Prostate gland (tissue), 2 donors: Measurements from ENCODE around the gene CAMK2B.
"Not testable (repeated sequence)": the region's sequence is repeated elsewhere in the genome, so short reads cannot be mapped to it uniquely, and the experiment has no call there.

Experiments used
- CTCF ChIP-seq, 4 experiments: fragments of 200-600 bp in 2 of 4; fragments of 450-650 bp in 2 of 4; sonication (generic) in 2 of 4; IDR thresholded peaks; 1 replicate in 3 of 4; 2 replicates in 1 of 4; pipeline ENCODE4 v1.5.1; 2016 to 2019; ENCODE audit warnings: antibody characterized with exemption in 4 of 4, mild to moderate bottlenecking in 2 of 4, moderate library complexity in 2 of 4
- POLR2A ChIP-seq: fragments of 450-650 bp; IDR thresholded peaks from one replicate; pipeline ENCODE4 v1.6.1; 2016; ENCODE audit warnings: antibody characterized with exemption, mild to moderate bottlenecking
- POLR2AphosphoS5 ChIP-seq: sonication (generic); formaldehyde crosslinking; IDR thresholded peaks from one replicate; pipeline ENCODE4 v1.6.1; 2017; ENCODE audit warnings: antibody characterized with exemption

GRCh38 chr7:44171901-44172300, 153.5 kb downstream of the CAMK2B start:
- not testable (repeated sequence) for TF ChIP-seq CTCF (IDR thresholded peaks at IDR 0.05); POLR2A; POLR2AphosphoS5
